ENCODE data around the gene MTHFS.

DNA sequence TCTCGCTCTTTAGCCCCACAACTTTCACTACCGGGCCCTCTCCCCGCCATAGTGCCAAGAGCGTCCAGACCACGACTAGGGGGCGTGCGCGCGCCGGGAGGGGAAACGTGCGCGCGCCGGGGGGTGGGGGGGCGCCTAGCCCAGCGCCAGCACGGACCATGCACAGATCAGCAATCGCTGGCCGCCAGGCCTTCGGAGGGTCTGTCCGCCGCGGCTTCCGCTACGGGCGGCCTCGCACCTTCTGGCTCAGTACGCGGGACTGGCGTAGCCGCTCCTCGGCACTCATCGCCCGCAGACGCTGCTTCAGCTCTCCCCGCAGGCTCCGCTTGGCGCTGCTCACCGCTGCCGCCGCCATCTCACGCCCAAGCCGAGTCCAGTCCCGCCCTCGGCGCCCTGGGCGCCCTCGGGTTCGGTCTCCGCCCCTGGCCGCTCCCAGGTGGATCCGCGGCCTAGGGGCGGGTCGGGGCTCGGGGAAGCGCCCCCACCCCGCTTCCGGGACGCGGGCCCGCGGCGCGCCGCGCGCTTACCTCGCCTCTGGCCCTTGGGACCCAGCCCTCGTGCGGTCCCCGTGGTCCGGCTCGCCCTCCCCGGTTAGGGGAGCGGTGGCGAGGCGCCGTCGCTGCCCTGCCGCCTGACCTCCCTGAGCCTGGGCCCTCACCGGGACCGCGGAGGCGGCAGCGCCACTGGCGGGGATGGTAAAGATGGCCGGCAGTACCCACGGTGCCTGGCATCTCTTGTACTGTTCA lies at the start of gene MTHFS:
- TF ChIP-seq, protein P1, sequence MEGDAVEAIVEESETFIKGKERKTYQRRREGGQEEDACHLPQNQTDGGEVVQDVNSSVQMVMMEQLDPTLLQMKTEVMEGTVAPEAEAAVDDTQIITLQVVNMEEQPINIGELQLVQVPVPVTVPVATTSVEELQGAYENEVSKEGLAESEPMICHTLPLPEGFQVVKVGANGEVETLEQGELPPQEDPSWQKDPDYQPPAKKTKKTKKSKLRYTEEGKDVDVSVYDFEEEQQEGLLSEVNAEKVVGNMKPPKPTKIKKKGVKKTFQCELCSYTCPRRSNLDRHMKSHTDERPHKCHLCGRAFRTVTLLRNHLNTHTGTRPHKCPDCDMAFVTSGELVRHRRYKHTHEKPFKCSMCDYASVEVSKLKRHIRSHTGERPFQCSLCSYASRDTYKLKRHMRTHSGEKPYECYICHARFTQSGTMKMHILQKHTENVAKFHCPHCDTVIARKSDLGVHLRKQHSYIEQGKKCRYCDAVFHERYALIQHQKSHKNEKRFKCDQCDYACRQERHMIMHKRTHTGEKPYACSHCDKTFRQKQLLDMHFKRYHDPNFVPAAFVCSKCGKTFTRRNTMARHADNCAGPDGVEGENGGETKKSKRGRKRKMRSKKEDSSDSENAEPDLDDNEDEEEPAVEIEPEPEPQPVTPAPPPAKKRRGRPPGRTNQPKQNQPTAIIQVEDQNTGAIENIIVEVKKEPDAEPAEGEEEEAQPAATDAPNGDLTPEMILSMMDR (conservative IDR thresholded peaks at IDR 0.05), result peak; percentile 64
- TF ChIP-seq EZH2 (IDR thresholded peaks at IDR 0.05; ENCODE audit: low read depth), result no peak

All from PC-9 (cell line).